GM18858 (cell line): Measurements from ENCODE around the gene ZNF749.

Source experiments
- ATAC-seq: cut with Tn5 transposase; IDR thresholded peaks from one replicate; pipeline ENCODE4 v1.9.1; 2021; ENCODE audit not compliant: unreplicated experiment

The ZNF749 gene

DNA sequence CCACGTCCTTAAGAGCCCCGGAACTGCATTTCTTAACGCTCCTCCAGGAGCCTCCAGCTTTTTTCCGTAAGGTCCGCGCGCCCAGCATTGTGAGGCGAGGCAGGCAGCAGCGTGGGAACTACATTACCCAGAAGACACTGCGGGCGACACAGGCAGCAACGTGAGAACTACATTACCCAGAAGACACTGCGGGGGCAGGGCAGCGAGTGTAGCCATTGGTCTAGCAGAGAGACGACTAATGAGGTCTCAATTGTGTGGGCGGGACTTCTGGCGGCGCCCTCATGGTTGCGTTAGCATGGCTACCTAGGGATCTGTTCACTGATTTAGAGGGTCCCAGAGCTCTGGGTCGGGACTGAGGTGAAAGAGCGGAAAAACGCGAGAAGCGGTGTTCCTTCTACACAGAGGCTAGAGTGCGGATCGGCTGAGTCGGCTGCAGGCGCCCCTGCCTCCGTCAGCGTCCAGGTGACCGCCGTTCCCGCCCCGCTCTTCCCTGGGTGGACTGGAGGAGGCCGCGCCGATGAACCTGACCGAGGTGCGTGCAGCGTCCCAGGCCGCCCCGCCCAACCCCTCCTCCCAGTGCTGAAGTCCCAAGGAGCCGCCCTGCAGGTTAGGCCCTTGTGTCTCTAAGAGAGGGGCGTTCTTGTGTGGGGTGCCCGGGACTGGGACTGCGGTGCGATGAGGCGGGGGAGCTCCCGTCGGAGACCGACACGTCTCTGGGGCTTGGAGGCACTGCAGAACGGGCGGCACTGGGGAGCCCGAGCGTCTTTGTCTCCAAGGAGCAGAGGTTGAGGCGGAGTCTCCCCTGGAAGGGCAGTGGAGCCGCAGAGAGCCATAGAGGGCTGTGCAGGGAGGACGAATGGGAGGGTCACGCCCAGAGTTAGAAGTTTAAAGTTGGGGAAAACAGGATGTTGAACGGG lies at the start of gene ZNF749:
Gene ZNF749, plus strand, starts transcription at position 264 of the 917 bp plus-strand sequence. Its CDS starts 254 bp downstream, at position 518.
- ATAC-seq, result peak; percentile 92

DNA sequence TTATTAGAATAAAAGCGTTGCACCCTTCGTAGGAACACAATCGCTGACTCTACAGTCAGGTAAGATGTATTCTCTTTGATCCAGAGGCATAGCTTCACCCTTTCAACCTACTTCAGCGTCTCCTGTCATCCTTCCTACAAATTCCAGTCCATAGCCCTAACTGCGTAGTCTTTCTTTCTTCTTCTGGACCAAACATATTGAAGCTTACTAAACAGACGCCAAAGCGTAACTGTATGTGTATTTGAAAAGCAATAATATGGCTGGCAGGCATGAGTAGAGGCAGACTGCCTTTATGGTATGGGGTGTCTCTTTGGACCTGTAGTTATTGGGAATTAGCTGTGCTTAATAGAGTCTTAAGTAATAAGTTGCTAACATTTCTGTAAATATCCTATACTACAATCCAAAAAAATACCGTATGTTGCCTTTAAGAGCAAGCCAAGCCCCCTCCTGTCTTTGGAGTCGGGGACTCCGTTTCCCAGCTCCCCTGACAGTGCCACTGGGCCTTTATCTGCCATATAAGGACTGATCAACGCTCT lies 45.9 kb upstream of the ZNF749 start:
- no peak for ATAC-seq

DNA sequence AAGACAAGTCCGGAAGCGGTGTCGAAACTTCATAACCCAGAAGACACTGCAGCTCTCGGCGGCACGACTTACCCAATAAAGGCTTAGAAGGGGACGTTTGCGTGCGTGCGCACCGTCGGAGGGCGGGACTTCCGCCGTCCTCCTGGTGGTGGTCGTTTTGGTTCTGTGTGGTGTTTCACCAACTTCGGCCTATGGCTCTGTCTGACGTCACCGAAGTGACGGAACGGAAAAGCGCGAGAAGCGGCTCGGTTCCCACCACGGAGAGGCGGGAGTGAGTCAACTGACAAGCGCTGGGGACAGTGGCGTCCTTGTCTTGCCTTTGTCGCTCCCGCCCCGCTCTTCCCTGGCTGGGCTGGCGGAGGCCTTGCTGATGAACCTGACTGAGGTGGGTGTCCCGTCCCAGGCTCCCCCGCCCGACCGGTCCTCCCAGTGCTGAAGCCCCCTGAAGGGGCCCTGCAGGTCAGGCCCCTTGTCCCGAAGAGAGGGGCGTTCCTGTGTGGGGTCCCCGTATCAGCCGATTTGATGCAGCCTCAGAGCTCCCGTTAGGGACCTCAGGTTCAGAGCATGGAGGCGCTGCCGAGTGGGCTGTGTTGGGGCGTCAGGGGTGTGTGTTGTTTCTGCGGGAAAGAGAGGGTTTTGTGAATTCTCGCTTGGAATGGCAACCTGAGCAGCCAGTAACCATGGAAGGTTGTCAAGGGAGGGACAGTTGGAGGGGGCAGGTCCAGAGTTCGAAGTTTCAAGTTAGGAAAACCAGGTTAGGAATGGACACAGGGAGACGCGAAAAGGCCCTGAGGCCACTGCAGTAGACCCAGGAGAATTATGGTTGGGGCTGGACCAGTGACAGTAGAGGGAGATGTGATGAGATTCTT lies 45.2 kb upstream of the ZNF749 start, which contains the start of gene ZNF548:
Gene ZNF548, plus strand, starts transcription at position 125 of the 869 bp plus-strand sequence. Its CDS starts 246 bp downstream, at position 371.
- peak; percentile 92 for ATAC-seq

DNA sequence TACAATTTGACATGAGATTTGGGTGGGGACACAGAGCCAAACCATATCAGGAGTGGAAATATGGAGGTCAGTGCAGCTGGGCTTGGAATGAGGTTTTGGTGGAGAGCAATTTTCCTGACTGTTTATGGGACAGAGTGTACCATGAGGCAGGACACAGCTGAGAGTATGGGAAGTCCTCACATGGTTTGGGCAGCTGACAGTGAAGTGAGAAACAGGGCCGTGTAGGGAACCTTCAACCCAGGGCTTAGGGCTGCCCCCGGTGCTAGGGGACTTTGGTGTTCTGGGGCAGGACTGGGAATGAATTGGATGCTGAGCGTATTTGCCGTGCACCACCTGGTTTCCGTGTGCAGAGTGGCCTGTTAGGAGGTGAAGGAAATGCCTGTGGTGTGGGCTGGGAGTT lies 39.4 kb upstream of the ZNF749 start:
- no peak for ATAC-seq

DNA sequence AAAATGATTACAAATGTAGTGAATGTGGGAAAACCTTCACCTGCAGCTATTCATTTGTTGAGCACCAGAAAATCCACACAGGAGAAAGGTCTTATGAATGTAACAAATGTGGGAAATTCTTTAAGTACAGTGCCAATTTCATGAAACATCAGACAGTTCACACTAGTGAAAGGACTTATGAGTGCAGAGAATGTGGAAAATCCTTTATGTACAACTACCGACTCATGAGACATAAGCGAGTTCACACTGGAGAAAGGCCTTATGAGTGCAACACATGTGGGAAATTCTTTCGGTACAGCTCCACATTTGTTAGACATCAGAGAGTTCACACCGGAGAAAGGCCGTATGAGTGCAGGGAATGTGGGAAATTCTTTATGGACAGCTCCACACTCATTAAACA lies 36.3 kb upstream of the ZNF749 start:
- ATAC-seq, result no peak

DNA sequence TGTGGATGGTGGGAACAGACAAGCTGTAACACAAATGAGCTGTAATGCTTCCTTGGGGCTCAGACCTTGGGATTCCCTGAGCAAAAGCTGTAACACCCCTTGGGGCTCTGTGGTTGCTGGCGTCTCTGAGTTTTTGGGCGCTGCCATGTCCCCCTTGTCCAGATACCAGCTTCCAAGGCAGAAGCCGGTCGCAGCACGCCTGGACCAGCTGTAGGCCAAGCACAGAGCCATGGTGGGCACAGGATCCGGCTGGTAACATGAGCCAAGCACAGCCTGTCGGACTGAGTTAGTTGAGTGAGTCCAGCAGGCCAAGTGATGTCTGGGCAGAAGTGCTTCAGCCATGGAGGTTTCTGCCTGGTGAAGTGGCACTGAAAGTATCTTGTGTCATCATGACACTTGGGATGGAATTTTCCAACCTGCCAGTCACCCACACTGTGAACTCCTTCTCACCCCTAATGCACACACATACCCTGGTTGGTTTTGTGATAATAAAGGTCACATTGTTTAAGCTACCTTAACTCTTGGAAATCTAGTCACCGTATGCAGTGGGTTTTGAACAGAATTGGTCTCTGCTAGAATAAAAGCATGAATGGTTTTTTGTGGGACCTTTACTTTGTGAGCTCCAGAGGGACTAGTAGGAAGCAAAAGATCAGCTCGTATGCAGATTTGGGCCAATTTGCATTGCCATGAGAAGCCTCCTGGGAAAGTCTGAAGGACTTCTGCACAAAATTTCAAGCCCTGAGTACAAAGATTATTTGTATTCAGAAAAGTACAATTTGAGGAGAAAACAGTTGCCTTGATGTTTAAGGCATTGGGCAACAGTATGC lies 31.2 kb upstream of the ZNF749 start:
- ATAC-seq, result no peak

DNA sequence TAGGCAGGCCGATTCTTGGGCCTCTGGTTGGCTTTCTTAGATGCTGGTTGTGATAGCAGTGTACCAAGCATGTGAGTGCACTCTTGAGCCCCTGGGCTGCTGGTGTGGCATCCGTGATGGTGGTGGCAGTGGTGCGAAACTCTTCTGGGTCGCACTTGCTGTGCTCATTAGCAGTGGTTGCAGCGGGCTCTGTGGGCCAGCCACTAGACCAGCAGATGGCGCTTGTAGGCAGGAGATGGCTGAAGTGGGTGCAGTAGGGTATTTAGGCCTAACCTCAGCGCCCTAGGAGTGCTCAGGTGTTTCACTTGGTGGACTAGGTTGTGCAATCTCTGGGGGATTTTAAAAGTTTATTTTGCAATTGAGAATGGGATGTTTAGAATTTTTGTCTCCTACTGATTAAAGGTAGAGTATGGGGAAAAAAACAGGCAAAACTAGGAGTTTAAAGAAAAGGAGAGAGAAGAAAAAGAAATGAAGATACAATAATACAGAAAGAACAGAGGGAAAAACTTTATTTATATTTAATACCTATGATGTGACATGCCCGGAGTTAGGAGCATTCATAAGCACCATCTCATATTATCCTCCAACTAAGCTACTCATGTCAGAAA lies 28.5 kb upstream of the ZNF749 start:
- no peak for ATAC-seq

DNA sequence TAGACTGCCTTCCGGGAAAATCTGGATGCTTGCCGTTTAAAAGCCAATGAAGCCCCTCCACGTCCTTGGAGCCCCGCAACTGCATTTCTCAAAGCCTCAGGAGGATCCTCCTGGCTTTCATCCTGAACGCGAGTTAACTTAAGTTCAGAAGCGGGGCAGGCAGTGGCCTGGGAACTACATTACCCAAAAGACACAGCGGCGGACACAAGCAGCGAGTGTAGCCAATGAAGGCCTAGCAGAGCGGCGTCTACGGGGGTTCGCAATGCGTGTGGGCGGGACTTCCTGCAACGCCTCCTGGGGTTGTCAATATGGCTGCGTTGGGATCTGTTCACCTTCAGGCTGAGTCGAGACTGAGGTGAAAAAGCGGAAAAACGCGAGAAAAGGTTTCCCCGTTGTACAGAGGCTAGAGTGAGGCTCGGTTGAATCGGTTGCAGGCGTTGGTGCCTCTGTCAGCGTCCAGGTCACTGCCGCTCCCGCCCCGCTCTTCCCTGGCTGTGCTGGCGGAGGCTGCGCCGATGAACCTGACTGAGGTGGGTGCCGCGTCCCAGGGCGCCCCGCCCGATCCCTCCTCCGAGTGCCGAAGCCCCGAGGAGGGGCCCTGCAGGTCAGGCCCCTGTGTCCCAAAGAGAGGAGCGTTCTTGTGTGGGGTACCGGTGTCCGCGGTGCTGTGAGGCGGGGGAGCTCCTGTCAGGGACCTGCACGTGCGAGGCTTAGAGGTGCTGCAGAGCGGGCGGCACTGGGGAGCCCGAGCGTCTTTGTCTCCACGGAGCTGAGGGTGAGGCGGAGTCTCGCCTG lies 24.1 kb upstream of the ZNF749 start, which contains the start of gene ZNF17:
Gene ZNF17, plus strand, starts transcription at position 285 of the 795 bp plus-strand sequence. CDS start 2,455 bp downstream, outside the sequence.
- peak; percentile 94 for ATAC-seq

DNA sequence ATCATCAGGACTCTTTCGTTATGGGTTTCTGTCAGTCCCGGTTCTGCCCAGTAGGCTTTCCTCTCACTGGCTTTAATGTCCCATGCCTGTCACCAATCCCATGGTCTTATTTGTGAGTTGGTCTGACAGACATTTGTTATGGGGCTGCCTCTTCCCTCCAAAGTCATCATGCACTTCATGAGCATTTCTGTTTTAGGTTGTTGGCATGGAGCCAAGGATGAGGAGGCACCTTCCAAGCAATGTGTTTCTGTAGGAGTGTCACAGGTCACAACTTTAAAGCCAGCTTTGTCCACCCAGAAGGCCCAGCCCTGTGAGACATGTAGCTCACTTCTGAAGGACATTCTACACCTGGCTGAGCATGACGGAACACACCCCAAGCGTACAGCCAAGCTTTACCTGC lies 15.7 kb upstream of the ZNF749 start:
- ATAC-seq, result no peak

DNA sequence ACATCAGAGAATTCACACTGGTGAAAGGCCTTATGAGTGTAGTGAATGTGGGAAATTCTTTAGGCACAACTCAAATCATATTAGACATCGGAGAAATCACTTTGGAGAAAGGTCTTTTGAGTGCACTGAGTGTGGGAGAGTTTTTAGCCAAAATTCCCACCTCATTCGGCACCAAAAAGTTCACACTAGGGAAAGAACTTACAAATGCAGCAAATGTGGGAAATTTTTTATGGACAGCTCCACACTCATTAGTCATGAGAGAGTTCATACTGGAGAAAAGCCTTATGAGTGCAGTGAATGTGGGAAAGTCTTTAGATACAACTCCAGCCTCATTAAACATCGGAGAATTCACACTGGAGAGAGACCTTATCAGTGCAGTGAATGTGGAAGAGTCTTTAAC lies 14.1 kb upstream of the ZNF749 start:
- no peak for ATAC-seq

DNA sequence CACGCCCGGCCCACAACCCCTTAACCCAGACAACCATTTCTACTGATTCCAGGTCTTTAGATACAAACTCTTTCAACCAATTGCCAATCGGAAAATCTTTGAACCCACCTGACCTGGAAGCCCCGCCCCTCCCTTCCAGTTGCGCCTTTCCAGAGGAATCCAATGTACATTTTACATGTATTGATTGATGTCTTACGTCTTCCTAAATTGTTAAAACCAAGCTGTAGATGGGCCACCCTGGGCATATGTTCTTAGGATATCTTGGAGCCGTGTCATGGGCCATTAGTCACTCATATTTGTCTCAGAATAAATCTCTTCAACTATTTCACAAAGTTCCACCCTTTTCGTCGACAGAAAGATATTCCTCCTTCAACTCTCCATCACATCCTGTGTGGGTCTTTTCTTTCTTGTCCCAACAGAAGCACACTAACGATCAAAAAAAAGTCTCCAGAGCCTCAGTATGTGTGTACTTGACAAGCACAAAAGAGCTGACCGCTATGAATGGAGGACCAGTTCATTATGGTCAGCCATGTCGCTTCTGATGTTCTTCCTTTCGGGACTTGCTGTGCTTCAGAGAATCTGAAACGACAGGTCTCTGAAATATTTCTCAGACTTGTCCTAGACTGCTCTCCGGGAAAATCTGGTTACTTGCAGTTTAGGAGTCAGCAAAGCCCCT lies 601 bp upstream of the ZNF749 start:
- no peak for ATAC-seq

DNA sequence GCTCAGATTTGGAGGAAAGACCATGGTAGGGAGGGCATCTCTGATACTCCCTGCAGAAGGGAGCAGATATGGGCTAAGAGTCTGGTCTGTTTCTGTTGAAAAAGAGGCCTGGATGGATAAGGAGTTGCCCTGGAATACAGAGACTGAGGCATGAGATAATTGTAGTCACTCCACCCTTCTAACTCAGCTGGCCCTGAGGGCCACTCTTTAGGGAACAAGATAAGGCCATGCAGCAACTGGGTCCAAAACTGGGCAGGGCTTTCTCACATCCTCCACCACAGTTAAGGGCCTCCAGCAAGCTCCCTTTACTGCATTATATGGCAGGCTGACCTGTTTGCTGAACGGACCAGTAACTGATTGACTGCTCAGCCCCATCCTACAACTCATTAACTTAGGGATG lies 1.3 kb downstream of the ZNF749 start:
- ATAC-seq, result no peak

DNA sequence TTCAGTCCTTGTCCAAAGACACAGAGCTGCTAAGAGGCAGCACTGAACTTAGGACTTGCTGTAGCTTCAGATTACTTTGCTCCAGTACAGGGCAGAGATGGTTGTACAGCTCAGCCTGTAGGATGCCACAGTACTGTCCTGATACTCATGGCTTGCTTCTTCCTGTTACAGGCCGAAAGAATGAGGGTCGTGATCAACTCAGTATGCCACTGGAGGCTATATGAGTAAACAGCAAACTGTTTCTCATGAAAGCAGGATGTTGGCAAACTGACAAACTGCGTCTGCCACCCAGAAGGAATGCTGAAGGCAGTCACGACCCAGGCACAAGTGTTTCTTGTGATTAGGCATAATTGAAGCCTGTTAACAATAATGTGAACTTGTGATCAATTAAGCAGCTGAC lies 2.8 kb downstream of the ZNF749 start:
- ATAC-seq, result no peak

DNA sequence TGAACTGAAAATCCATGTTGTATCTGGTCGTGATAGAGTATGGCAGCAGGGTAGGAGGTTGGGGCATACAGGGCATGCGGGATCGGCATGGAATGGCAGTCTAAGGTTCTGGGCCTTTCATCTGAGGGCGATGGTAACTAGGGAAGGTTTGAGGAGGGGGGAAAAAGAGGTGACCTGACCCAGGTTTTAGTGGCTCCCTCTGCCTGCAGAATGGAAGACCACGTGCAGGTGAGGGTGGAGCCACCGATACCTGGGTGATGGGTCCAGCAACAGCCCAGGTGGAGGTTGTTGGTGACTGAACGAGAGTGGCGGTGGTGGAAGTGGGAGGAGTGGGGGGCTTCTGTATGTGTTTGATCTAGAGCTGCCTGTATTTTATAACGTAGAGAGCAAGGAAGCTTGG lies 3.8 kb downstream of the ZNF749 start:
- no peak for ATAC-seq

DNA sequence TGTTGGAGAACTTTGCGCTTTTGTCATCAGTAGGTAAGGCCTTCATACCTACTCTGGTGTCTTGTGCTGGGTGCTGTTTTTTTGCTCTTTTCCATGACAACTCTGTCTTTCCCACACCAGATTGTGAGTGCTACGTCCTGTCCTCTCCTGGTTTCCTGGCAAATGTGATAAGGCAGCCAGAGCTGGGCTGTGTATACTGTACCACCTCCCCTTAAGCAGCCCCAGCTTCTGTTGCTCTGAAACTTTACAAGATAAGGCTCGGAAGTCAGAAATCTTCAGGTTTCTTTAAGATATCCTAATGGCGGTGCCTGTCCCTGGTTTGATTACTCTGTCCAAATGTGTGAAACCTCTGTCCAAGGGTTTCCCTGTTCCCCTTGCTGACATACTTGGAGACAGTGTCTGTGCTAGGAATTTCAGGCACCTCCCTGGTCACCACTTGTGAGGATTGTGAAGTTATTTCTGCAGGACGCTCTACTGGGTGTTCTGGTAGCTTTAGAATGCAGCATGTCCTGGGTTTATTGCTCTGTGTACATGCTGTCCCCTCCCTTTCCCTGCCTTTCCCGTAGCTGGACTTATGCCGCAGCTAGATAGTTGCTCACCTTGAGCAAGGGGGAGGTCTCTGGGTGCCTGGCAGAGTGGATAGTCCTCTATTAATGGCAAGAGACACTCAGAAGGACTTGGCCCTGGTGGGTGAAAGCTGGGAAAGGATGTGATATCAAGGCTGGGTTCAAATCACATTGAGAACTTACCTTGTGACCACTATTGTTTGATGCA lies 7.0 kb downstream of the ZNF749 start:
- ATAC-seq, result no peak

DNA sequence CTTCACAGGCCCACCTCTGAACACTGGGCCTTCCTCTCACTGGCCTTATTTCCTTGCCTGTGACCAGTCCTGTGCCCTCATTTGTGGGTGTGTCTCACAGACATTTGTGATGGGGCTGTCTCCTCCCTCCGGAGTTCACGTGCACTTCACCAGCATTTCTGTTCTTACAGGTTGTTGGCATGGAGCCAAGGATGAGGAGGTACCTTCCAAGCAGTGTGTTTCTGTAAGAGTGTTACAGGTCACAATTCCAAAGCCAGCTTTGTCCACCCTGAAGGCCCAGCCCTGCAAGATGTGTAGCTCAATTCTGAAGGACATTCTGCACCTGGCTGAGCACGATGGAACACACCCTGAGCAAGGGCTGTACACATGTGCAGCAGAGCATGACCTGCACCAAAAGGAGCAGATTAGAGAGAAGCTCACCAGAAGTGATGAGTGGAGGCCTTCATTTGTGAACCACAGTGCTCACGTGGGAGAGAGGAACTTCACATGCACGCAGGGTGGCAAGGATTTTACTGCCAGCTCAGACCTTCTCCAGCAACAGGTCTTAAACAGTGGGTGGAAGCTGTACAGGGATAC lies 8.1 kb downstream of the ZNF749 start:
- no peak for ATAC-seq

DNA sequence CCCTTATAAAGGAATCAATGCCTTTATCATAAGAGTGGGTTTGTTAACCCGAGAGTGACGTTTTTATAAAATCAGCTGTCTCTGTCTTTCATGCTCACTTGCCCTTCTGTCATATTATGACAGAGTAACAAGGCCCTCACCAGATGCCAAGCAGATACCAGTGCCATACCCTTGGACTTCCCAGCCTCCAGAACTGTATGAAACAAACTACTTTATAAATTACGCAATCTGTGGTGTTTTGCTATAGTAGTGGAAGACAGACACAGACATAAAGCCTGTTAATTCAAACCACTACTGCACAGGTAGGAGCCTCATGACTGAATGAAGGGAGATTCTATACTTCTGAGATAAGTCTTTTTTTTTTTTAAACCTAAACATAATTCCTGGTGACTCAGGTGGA lies 17.2 kb downstream of the ZNF749 start:
- ATAC-seq, result no peak
